Type B pancreatic cell (in vitro differentiated cells): ENCODE data around the gene ADD3. TPM values are rescaled to one million over a fixed set of nuclear protein-coding genes. Genes with fewer than 3 reads are reported as not detected.

Experiments
- DNase-seq: peaks from one replicate; pipeline ENCODE4 v3.0.0; 2021; ENCODE audit warnings: mixed read lengths; ENCODE audit not compliant: unreplicated experiment; ENCODE audit errors: extremely low spot score
- H3K27ac Mint-ChIP-seq: 2 replicates; pipeline ENCODE4 v1.8.0; 2021; ENCODE audit warnings: mild to moderate bottlenecking, mixed read lengths
- H3K27me3 Mint-ChIP-seq: 2 replicates; pipeline ENCODE4 v1.8.0; 2021; ENCODE audit warnings: mixed read lengths
- H3K36me3 Mint-ChIP-seq: 2 replicates; pipeline ENCODE4 v1.8.0; 2021; ENCODE audit warnings: mixed read lengths
- H3K4me1 Mint-ChIP-seq: one replicate; pipeline ENCODE4 v1.8.0; 2021; ENCODE audit warnings: mixed read lengths; ENCODE audit not compliant: unreplicated experiment
- H3K4me3 Mint-ChIP-seq: 2 replicates; pipeline ENCODE4 v1.8.0; 2021; ENCODE audit warnings: mild to moderate bottlenecking, mixed read lengths
- H3K9me3 Mint-ChIP-seq: 2 replicates; pipeline ENCODE4 v1.8.0; 2021; ENCODE audit warnings: mixed read lengths
- CTCF ChIP-seq: fragments of 200-600 bp; sonication (generic); conservative IDR thresholded peaks from 2 replicates; pipeline ENCODE4 v1.5.0; 2021; ENCODE audit warnings: antibody characterized with exemption, mild to moderate bottlenecking
- total RNA-seq: library from RNA; stranded (reverse); gene quantifications from 2 replicates; pipeline ENCODE4 v1.2.1, GENCODE V29; 2021; ENCODE audit warnings: low replicate concordance

Gene ADD3
- total RNA-seq, 1 donor from 2014 or later: 183 TPM

GRCh38 chr10:110013630-110014293 lies 6.0 kb downstream of the ADD3 start:
- H3K9me3 Mint-ChIP-seq: peaks cover 5% of the 10 kb centered on the region
- no peak for TF ChIP-seq CTCF
- DNase-seq: no peak
- H3K4me3 Mint-ChIP-seq: peak overlapping the region; percentile 53
- peaks cover 11% of the 10 kb centered on the region for H3K36me3 Mint-ChIP-seq
- peak overlapping the region; percentile 79 for H3K27ac Mint-ChIP-seq
- H3K4me1 Mint-ChIP-seq: peaks cover 78% of the 10 kb centered on the region
- H3K27me3 Mint-ChIP-seq: no peaks in the 10 kb centered on the region

- Mint-ChIP-seq H3K9me3 (peaks cover 5% of the 10 kb centered on the region), H3K27ac (no peak overlapping the region), H3K36me3 (peaks cover 11% of the 10 kb centered on the region), H3K4me3 (no peak overlapping the region), H3K4me1 (peaks cover 55% of the 10 kb centered on the region), H3K27me3 (no peaks in the 10 kb centered on the region)
- no peak for DNase-seq
- no peak for TF ChIP-seq CTCF
Measured at GRCh38 chr10:110016039-110016438, 8.3 kb downstream of the ADD3 start.

GRCh38 chr10:110017052-110017451 lies 9.3 kb downstream of the ADD3 start:
- TF ChIP-seq CTCF: no peak

GRCh38 chr10:110017907-110018306 lies 10.1 kb downstream of the ADD3 start:
- Mint-ChIP-seq H3K9me3 (peaks cover 5% of the 10 kb centered on the region), H3K36me3 (peaks cover 11% of the 10 kb centered on the region), H3K4me3 (no peak overlapping the region), H3K27ac (no peak overlapping the region), H3K27me3 (no peaks in the 10 kb centered on the region), H3K4me1 (peaks cover 43% of the 10 kb centered on the region)
- no peak for DNase-seq
- TF ChIP-seq CTCF: no peak

More at GRCh38 chr10:110017052-110017451, 9.3 kb downstream of the ADD3 start:
- H3K9me3 Mint-ChIP-seq: peaks cover 5% of the 10 kb centered on the region
- peaks cover 48% of the 10 kb centered on the region for H3K4me1 Mint-ChIP-seq
- no peak overlapping the region for H3K27ac Mint-ChIP-seq
- no peak for DNase-seq
- H3K36me3 Mint-ChIP-seq: peaks cover 11% of the 10 kb centered on the region
- H3K27me3 Mint-ChIP-seq: no peaks in the 10 kb centered on the region
- H3K4me3 Mint-ChIP-seq: no peak overlapping the region

GRCh38 chr10:110020265-110020664 lies 12.5 kb downstream of the ADD3 start:
- no peak for DNase-seq
- H3K4me1 Mint-ChIP-seq: peaks cover 34% of the 10 kb centered on the region
- no peaks in the 10 kb centered on the region for H3K9me3 Mint-ChIP-seq
- no peaks in the 10 kb centered on the region for H3K27me3 Mint-ChIP-seq
- no peak overlapping the region for H3K4me3 Mint-ChIP-seq
- H3K36me3 Mint-ChIP-seq: peaks cover 3% of the 10 kb centered on the region
- H3K27ac Mint-ChIP-seq: no peak overlapping the region
- no peak for TF ChIP-seq CTCF
